SHP77 treated with DMSO at 0.1 percent for 48 hours (cell line): ENCODE measurements around the gene SMIM35.

Experiments used
- DNase-seq: peaks from one replicate; lab custom pipeline; 2025; lab: John Stamatoyannopoulos, UW

SMIM35 gene

DNA sequence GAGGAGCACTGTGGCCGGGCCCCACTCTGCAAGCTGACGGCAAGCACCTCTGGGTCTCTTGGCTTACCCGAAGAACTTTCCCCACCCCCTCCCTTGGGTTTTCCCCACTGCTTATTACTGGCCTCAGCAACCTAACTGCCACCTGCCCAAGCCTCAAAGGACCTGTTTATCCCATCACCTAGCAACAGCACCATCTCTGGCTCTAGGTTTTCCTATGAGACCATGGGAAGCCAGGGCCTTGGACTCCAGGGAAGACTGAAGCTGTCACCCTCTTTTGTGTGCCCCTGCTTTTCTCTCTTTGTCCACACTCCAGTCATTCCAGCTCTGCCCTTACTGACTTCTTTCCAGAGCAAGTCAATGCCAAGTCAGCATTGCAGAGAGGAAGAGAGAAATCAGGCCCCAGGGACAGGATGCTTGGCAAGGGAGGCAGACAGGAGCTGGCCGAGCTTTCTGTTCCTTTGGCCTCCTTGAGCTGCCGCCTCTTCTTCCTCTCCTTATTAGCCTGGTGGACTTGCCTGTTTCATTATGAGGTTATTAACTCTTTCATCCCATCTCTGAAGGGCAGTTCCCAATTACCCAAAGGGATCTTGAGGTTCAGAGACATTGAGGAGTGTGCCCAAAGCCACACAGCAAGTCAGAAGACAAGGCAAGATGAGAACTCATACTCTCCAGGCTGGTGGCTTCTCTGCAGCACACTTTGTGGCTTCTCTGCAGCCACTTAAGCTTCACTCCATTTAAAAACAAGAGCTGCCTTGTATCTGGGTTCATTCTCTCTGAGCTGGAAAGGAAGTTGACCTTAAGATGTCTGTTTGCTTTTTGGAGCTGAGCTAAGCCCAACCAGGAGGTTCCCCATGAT is at the start of gene SMIM35:
Gene SMIM35, minus strand, starts transcription at position 51 of the 856 bp plus-strand sequence. CDS start 206 bp downstream, outside the sequence.
- no peak for DNase-seq

DNA sequence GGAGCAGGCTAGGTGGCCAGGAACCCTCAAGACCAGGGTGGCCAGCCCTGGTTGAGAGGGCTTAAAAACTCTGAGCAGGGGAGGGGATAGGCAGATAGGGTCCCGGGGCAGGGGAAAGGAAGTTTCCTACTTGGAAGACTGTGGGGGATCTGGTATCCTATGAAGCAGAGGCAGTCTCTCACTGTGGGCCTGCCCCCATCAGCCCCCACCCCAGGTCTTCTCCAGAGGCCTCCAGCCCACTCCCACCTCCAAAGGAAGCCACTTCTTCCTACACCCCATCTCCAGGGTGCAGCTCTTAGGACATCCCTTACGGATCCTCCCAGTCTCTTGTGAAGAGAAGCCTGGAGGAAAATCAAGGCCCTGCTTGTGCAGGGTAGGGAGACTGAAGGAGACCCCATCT is 49.6 kb upstream of the SMIM35 start:
- no peak for DNase-seq

DNA sequence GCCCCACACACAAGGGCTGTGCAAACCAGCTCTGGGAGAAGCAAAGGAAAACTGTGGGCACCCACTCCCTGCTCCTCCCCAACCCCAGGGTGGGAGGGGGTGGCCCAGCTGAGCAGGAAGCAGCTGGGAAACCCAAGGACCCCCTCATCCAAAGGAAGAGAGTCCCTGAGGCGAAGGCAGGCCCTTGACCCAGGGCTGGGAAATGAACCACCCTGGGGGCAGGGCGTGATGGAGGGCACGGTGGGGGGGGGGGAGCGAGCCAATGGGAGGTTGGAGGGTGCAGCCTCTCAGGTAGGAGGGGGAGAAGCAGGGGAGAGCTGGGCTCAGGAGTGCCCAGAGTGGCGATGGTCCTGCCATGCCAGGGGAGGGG is 49.0 kb upstream of the SMIM35 start:
- DNase-seq, result no peak

DNA sequence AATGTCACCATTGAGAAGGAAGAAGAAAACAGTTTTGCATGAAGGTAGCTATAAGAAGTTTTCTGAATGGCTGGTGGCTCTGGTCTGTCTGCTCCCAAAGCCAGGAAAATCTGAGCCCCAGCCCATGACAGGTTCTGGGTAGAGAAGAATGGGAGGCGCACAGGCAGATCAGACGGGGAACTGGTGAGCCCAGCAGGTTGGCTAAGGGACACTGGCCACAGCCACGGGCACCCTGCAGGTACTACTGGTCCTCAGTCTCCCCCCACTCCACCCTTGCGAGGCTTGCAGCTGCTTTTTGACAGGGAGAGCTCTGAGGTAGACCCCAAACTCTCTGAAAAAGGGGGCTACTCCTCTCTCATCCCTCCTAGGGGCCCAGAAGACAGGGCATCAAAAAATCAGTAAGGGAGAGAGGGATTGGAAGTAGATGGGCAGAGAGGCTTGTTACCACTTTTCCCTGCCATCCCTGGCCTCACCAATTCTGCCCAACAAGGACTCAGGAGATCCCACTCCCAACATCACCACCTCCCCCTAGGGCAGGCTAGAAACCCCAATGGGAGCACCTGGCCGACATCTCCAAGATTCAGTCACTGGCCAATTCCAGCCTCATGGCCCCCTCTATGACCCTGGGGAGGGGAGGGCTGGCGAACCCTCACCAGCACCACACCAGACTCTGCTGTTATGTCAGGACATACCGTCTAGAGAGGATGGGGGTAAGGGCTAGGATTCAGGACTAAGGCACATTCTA is 48.5 kb upstream of the SMIM35 start:
- DNase-seq, result no peak

DNA sequence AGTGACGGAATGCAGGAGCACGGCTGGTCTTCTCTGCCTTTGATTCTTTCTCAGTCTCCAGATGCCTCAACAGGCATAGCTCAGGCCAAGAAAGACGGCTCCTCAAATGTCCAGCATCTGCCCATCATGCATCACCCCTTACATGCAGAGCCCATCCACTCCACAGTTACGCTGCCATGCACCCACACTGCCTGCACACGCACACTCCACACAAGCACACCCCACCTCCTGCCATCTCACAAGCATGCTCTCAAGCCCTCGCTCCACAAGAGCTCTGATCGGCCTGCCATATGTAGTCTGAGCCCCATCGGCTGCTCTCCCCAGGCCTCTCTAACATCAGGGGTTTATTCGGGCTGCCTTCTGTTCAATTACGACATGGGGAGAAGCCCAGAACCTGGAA is 47.1 kb upstream of the SMIM35 start:
- DNase-seq, result no peak

DNA sequence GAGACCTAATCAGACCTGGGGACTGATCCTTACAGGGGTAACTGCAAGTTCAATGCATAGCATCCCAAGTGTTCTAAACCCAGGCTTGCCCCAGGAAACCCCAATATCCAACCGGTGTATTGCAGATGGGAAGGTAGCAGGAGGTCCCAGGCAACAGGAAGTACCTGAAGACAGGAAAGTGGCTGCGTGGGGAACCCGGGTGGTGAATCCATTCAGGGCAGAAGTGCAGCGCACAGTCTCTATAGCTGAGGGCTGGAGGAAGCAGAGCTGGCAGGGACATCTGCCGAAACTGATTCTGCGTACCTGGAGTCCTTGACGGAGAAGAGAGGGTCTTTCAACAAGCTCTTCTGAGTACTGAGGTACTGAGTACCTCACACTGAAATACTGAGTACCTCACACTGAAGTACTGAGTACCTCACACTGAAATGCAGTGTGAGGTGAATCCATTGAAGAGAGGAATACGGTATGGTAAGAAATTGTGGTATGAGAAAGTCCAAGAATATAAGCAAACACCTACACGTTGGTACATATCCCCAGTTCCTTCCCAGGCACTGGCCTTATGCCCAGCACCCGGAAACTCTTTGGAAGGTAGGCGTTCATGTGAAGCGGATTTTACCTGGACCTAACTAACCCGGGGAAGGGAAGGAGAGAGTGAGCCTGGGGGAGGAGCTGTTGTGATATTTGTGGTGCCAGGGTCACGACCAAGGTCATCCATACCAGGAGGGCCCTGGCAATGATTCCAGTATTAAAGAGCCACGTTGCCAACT is 45.8 kb upstream of the SMIM35 start:
- no peak for DNase-seq

DNA sequence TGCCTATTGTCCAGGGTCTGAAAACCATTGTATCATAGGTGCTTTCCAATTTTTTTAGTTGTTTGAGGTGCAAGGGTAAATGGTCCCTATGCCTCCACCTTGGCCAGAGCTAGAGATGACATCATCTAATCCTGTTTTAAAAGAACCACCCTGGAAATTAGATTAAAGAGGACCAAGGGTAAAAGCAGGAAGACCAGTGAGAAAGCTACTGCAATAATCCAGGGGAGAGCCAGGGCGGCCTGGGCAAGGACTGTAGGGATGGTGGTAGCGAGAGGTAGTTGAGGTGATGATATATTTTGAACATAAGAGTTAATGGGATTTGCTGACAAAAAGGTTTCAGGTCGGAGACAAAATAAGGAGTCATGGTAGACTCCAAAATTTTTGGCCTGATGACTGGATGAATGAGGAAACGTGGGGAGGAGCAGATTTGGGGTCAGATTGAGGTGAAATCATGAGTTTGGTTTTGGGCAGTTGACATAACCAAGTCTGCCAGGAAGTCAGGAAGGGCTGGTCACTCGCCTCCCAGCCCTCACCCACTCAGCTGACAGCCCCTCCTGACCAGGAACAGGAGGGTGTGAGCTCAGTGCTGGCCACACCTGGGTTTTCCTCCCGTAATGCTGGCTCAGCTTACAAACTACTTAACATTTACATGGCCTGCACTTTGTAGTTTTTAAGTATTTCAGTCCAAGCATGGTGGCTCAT is 42.9 kb upstream of the SMIM35 start:
- DNase-seq, result no peak

DNA sequence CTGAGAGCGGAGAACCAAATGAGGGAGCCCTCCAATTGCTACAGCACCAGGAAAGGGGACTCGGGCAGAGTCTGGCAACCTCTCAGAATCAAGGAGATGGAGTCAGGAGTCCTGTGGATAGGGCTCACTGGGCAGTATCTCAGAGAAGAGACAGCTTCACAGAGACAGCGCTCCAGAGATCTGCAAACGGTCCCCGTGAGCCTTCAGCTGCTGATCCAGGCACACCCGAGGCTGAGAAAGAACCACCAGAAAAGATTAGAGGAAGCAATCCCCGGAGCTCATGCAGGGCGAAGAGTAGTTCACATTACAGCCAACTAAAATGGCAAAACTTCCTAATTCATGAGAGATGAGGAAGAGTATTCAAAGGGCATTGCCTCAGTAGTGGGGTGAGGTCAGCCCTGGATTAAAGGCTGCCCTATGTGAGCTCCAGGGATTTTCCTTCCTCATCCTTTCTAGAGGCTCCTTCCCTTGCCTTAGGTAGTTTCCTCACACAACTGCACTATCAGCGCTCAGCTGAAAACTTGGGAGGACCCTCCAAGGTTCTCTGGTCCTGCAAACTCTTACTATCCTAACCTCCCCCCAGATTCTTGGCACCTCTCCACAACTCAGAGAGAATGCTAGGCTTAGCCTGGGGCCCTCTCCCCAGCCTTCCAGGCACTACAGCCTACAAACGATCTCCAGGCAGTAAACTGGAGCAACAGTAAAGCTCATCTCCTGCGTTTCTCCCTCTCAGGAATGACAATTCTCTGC is 42.1 kb upstream of the SMIM35 start:
- no peak for DNase-seq

DNA sequence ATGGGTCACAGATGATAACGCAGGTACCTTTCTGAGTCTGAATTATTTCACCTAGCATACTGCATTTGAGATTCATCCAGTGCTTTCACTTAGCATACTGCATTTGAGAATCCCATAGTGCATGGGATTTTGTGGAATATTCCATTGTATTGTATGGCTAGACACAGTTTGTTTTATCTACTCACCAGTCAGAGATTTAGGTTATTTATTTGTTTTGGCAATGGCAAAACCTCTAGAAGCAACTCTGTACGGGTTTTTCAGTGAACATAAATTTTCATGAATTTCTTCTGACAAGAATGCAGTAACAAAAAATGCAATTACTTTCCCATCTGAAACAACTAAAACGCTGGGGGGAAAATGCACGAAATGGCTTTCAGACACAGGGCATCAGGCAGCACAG is 41.5 kb upstream of the SMIM35 start:
- DNase-seq, result no peak

DNA sequence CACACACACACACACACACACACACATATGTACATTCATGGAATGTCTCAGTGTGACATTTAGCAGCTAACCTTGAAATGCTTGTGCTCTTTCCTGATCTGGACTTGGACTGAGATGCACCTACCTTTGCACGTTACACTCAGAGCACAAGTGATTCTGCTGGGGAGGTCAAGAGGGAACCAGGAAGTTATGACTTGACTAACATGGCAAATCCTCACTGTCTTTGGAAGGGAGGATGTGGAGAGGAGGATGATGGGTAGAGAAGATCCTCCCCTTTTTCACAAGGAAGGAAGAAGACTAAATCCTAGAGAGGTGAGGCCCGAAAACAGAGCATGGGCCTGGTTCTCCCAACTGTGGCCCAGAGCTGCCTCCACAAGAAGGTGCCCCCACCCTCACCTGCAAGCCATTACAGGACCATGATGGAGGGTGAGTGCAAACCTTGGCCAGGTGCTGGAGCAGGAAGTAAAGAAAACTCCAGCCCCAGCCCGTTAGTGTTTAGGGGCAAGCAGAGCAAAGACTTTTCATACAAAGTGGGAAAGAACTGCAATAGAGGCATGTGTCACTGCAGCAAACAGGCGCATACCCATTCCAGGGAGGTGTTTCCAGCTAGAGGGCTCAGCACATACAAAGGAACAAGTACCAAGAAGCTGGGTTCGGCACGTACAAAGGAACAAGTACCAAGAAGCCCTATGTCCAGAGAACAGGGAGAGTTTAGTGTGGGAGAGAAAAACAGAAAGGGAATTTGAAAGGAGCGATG is 39.5 kb upstream of the SMIM35 start:
- DNase-seq, result no peak

DNA sequence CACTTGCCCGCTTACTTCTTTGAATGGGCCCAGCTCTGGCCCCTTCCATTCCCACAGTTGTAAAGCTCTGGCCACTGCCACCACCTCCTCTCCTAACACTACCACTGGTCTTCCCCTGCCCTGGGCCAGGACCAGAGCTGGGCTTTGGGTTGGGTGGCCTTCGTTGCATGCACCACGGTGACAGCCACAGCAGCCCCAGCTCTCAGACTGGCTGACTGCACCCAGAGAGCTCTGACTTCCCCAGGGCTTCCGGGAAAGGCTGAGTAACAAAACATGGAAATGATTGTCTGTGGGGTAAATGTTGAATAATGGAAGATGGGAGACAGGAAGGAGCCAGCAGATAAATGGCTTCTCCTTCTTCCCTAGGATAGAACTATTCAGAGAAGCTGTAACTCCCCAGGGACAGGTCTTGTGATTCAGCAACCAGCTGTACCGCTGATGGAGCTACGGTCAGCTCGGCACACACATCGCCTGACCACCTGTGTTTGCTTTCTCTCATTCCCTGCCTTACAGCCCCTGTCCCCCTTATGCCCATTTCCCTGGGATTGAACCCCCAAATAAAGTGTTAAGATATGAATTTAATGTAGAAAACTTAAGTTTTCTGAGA is 38.3 kb upstream of the SMIM35 start:
- DNase-seq, result no peak

DNA sequence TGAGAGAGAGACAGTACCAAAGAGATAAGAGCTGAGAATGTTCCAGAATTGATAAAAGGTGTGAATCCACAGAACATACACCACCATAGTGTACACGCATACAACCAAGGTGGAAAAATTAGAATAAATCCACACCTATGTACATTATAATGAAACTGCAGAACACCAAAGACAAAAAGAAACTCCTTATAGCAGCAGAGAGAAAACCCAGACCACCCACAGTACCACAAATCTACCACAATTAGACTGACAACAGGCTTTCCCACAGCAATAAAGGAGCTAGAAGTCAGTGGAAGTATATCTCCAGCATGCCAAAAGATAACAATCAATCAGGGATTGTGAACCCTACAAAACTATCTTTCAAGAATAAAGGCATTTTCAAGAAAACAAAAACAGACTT is 34.0 kb upstream of the SMIM35 start:
- no peak for DNase-seq

DNA sequence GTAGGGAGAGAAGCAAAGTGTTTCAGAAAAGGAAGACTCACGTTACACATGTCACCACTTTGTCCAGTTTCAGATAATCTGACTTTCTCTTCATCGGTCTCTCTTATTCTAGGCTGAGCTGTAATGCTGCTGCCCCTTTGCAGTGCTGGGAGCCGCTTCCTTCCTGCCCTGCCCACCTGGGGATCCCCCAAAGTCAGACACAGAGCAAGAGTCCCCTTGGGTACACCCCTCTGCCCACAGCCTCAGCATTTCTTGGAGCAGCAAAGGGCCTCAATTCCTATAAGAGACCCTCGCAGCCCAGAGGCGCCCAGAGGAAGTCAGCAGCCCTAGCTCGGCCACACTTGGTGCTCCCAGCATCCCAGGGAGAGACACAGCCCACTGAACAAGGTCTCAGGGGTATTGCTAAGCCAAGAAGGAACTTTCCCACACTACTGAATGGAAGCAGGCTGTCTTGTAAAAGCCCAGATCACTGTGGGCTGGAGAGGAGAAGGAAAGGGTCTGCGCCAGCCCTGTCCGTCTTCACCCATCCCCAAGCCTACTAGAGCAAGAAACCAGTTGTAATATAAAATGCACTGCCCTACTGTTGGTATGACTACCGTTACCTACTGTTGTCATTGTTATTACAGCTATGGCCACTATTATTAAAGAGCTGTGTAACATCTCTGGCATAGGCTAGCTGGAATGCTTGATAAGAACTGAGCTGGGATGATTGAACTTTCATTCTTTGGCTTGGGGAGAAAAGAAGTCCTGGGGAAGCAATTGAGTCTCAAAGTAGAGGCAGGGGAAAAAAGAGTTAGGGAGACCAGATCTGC is 31.2 kb upstream of the SMIM35 start:
- no peak for DNase-seq

DNA sequence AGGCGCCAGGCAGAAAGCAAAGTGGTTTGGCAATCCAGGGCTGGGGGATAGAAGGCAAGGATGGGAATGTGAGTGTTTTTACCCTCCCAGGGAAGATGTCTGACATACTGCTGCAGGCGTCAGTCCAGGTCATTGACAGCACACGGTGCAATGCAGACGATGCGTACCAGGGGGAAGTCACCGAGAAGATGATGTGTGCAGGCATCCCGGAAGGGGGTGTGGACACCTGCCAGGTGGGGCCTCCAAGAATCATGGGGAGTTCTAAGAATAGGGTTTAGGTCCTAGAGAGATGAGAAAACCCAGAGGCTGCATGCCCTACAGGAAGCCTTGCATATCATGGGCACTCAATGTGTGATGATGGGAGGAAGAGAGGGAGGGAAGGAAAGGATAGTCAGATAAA is 28.3 kb upstream of the SMIM35 start:
- DNase-seq, result no peak

DNA sequence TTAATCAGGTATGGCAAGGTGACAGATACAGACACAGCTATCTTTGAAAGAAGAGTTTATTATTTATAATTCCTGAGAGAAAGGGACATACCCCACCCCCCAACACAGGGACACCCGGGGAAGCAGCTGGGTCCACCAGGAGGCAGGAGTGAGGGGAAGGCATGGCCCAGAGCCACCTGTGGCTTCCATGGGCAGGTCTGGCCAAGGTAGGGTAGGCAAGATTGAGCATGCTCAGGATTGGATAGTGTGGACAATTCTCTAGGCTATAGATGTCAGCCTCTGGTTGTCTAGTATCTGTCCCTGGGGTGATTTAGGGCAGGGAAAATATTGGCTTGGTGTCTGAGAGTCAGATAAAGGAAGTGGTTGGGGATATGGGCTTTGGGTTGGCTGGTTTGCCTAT is 27.5 kb upstream of the SMIM35 start:
- DNase-seq, result no peak

DNA sequence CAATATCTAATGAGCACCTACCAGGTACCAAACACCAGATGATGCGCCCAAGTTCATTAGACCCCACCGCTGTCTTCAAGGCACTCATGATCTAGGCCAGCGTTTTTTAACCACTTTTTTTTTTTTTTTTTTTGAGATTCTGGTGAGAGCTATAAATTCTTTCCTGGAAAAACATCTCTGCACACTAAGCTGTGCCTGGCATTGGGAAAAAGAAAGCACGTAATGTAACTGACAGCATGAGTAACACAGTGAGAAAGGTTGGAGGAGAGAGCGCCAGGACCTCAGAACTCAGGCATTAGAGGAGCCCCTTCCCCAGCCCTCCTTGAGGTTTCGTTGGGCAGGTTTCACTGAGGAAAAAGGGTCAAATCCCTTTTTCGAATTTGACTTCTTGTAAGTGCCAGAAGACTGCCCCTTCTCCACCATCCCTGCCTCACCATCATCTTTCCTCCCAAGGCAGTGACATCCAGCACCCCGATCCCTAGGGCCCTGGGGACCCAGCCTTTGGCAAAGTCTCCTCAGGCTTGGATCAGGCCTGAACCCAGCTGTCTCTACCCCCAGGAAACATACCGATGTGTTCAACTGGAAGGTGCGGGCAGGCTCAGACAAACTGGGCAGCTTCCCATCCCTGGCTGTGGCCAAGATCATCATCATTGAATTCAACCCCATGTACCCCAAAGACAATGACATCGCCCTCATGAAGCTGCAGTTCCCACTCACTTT is 26.1 kb upstream of the SMIM35 start:
- DNase-seq, result no peak

DNA sequence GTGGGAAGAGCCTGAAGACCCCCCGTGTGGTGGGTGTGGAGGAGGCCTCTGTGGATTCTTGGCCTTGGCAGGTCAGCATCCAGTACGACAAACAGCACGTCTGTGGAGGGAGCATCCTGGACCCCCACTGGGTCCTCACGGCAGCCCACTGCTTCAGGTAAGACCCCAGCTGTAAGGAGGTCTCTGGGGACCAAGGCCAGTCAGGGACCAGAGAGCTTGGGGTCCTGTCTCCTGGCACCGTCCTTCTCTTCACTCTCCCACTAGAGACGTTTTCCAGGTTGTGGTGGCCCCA is 24.9 kb upstream of the SMIM35 start:
- no peak for DNase-seq

DNA sequence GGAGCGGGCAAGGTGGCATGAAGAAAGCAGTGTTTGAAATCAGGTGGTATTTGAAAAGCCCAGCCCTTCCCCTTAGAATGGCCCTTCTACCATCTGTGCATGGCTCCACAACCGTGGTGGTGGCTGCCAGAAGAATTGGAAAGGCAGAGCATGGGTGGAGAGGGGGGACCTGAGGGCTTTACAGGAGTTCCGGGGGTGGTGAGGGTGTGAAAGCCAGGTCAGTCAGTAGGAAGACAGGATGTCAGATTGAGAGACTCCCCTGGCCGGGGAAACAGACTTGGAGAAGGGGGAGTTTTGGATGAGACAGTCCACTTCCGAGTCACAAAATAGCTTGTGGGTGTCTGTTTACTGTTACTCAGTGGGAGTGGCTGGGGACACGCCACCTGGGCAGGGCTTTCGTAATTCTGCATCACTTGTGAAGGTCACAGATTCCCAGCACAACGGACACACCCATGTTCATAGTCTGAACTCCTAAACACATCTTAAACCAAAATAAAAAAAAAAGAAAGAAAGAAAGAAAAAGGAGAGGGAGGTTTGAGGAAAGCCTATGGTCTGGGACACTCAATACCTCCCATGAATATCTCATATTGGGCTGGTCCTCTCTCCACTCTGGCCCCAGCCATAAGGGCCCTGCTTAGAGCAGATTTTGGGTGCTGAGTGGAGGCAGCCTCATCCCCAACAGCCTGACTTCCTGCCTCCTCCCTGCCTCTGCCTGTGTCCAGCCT is 24.4 kb upstream of the SMIM35 start:
- no peak for DNase-seq
